ENCODE data around the gene CTSC. TPM values are rescaled to one million over a fixed set of nuclear protein-coding genes. Genes with fewer than 3 reads are reported as not detected.
A peak's percentile ranks its signal among the peaks of the same experiment; 100 is the strongest.

The CTSC gene
- total RNA-seq (18.8 and 20.3 TPM in 2 replicates), polyA plus RNA-seq (8.8 and 18.7 TPM in 2 replicates), polyA minus RNA-seq (19.0 and 21.2 TPM in 2 replicates)
- total RNA-seq (2013) = 39.2 TPM

GRCh38 chr11:88337181-88337986 is at the start of gene CTSC:
Gene CTSC, minus strand, starts transcription at chr11:88337736. Its CDS starts 64 bp downstream, at chr11:88337672.
- ChIA-PET POLR2A (interaction anchor here (0.6 to 2.5 kb wide), 3 partner anchors 9 to 10 kb away, joined by 3 to 7 read pairs (median 4); no protein-coding TSS in a partner anchor), CTCF (interaction anchor here (1.6 to 2.3 kb wide), 2 partner anchors 9 to 11 kb away, joined by 5 to 6 read pairs; no protein-coding TSS in a partner anchor)
- H3K4me3 ChIP-seq (ENCODE audit: control extremely low read depth in 1 of 5, extremely low read depth in 1 of 5, insufficient read depth in 1 of 5, low read depth in 2 of 5, low read length in 4 of 5) = peak within 1 kb of the TSS; percentile 80 to 96 (median 90)
- DNase-seq (peak; percentile 86), ATAC-seq (ENCODE audit: low read depth) (peak; percentile 93)
- under 1% methylated on average over 48 of the region's 54 CpGs for WGBS (ENCODE audit: insufficient coverage)
- intact Hi-C loops (cut with micrococcal nuclease) = loop anchor here (1.0 to 5.0 kb wide), 3 partner anchors 9 to 1885 kb away; partner anchors contain the start of gene CHORDC1
- peak within 1 kb of the TSS; percentile 62 to 79 for H3K27ac ChIP-seq (ENCODE audit: low read length in 2 of 2)
- H3K27me3 ChIP-seq (replicated peaks in 1 of 4; ENCODE audit: control extremely low read depth in 1 of 4, control insufficient read depth in 3 of 4, insufficient read depth in 4 of 4, low read length in 3 of 4) = no peaks in the 10 kb centered on the region
- Mint-ChIP-seq H3K9me3 (ENCODE audit: insufficient read depth) (no peaks in the 10 kb centered on the region), H3K4me1 (peaks cover 38% of the 10 kb centered on the region), H3K27me3 (no peaks in the 10 kb centered on the region), H3K27ac (peak within 1 kb of the TSS; percentile 97), H3K4me3 (peak within 1 kb of the TSS; percentile 96)
- H3K79me2 ChIP-seq (ENCODE audit: control insufficient read depth, insufficient read depth, low read length) = peaks cover 7% of the 10 kb centered on the region
- peaks cover 10 to 20% of the 10 kb centered on the region in 2 donors for H3K4me1 ChIP-seq (ENCODE audit: control insufficient read depth in 2 of 2, insufficient read depth in 2 of 2, low read length in 2 of 2)
- H3K4me2 ChIP-seq (replicated peaks; ENCODE audit: low read depth, low read length, poor library complexity, severe bottlenecking) = peak within 1 kb of the TSS; percentile 80
- H2AFZ ChIP-seq (ENCODE audit: insufficient read depth, low read depth, low read length, poor library complexity, severe bottlenecking) = peak within 1 kb of the TSS; percentile 96
- H3K9ac ChIP-seq (ENCODE audit: low read length) = peak within 1 kb of the TSS; percentile 86
- no peak for TF ChIP-seq CTCF (IDR thresholded peaks at IDR 0.05)
- no peak for TF ChIP-seq EZH2 (IDR thresholded peaks at IDR 0.05; ENCODE audit: borderline replicate concordance, insufficient read depth, low read depth, low read length, poor library complexity, severe bottlenecking)
- H3K9me3 ChIP-seq (ENCODE audit: control extremely low read depth in 1 of 3, control insufficient read depth in 2 of 3, insufficient read depth in 1 of 3, low read length in 2 of 3) = no peaks in the 10 kb centered on the region
- H4K20me1 ChIP-seq (ENCODE audit: control insufficient read depth, insufficient read depth, low read length, poor library complexity, severe bottlenecking) = no peaks in the 10 kb centered on the region
- peaks cover 1 to 9% of the 10 kb centered on the region in 2 experiments for H3K36me3 ChIP-seq (replicated peaks in 1 of 2; ENCODE audit: control extremely low read depth in 1 of 2, control insufficient read depth in 1 of 2, extremely low read depth in 1 of 2, insufficient read depth in 2 of 2, low read length in 1 of 2)

DNA sequence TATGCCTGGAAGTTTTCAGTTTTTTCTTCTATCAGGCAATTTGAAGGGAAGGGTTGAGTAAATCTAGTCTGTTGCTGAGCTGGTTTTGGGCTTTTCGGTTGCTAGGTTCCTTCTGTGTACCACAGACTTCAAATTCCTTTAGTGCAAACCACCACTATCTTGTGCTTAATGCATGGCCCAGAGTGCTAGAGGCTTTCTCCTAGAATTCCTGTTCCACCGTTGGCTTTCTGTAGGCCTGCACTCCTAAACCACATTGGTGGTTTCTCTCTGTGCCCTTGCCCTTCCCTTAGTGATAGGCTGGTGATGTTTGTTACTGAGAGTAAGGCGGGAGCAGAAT is 47.1 kb upstream of the CTSC start:
- H3K4me3 ChIP-seq (ENCODE audit: control extremely low read depth in 1 of 5, extremely low read depth in 1 of 5, insufficient read depth in 1 of 5, low read depth in 2 of 5, low read length in 4 of 5) = no peak overlapping the region
- TF ChIP-seq CTCF (IDR thresholded peaks at IDR 0.05) (no peak), EZH2 (IDR thresholded peaks at IDR 0.05; ENCODE audit: borderline replicate concordance, insufficient read depth, low read depth, low read length, poor library complexity, severe bottlenecking) (no peak)
- no peaks in the 10 kb centered on the region for H3K9me3 ChIP-seq (ENCODE audit: control extremely low read depth in 1 of 3, control insufficient read depth in 2 of 3, insufficient read depth in 1 of 3, low read length in 2 of 3)
- H3K27ac ChIP-seq (ENCODE audit: low read length in 2 of 2) = no peak overlapping the region
- Mint-ChIP-seq H3K9me3 (ENCODE audit: insufficient read depth) (no peaks in the 10 kb centered on the region), H3K27ac (no peak overlapping the region), H3K4me1 (no peaks in the 10 kb centered on the region), H3K4me3 (no peak overlapping the region), H3K27me3 (no peaks in the 10 kb centered on the region)
- ChIA-PET POLR2A (no interaction called here), CTCF (no interaction called here)
- no peaks in the 10 kb centered on the region for H3K36me3 ChIP-seq (replicated peaks in 1 of 2; ENCODE audit: control extremely low read depth in 1 of 2, control insufficient read depth in 1 of 2, extremely low read depth in 1 of 2, insufficient read depth in 2 of 2, low read length in 1 of 2)
- 100% methylated on average over 1 of the region's 3 CpGs for WGBS (ENCODE audit: insufficient coverage)
- no peak overlapping the region for H2AFZ ChIP-seq (ENCODE audit: insufficient read depth, low read depth, low read length, poor library complexity, severe bottlenecking)
- no peak overlapping the region for H3K4me2 ChIP-seq (replicated peaks; ENCODE audit: low read depth, low read length, poor library complexity, severe bottlenecking)
- H4K20me1 ChIP-seq (ENCODE audit: control insufficient read depth, insufficient read depth, low read length, poor library complexity, severe bottlenecking) = no peaks in the 10 kb centered on the region
- no peaks in the 10 kb centered on the region for H3K79me2 ChIP-seq (ENCODE audit: control insufficient read depth, insufficient read depth, low read length)
- no peak overlapping the region for H3K9ac ChIP-seq (ENCODE audit: low read length)
- DNase-seq (no peak), ATAC-seq (ENCODE audit: low read depth) (no peak)
- intact Hi-C loops (cut with micrococcal nuclease) = no loop called here
- no peaks in the 10 kb centered on the region for H3K4me1 ChIP-seq (ENCODE audit: control insufficient read depth in 2 of 2, insufficient read depth in 2 of 2, low read length in 2 of 2)
- H3K27me3 ChIP-seq (replicated peaks in 1 of 4; ENCODE audit: control extremely low read depth in 1 of 4, control insufficient read depth in 3 of 4, insufficient read depth in 4 of 4, low read length in 3 of 4) = no peaks in the 10 kb centered on the region
